SK-N-SH (cell line): ENCODE results near the gene CCDC6. TPM values are rescaled to one million over a fixed set of nuclear protein-coding genes. Genes with fewer than 3 reads are reported as not detected.

Source experiments
- CTCF ChIA-PET: fragments of 300-600, 350-600 bp; formaldehyde crosslinking; extraction: SDS; loops from one replicate; lab custom pipeline; 2021; lab: Yijun Ruan, JAX
- POLR2A ChIA-PET: fragments of 350-600 bp; sonication (Branson Sonifier 250); formaldehyde crosslinking; extraction: SDS; loops from one replicate; lab custom pipeline; 2020; ENCODE audit warnings: antibody characterized with exemption, inconsistent platforms; lab: Yijun Ruan, JAX
- DNase-seq: peaks from one replicate; pipeline ENCODE4 v3.0.0; 2012
- H2AFZ ChIP-seq: fragments of 200-600 bp; sonication (generic); 2 replicates; pipeline ENCODE4 v1.8.1; 2016; ENCODE audit warnings: antibody characterized with exemption, mild to moderate bottlenecking, low read depth
- H3F3A ChIP-seq: fragments of 200-600 bp; sonication (generic); replicated peaks from 2 replicates; pipeline ENCODE3; 2016; ENCODE audit warnings: antibody characterized with exemption, mild to moderate bottlenecking; ENCODE audit not compliant: insufficient read depth
- H3K27ac ChIP-seq, 2 experiments: fragments of 200-500 bp in 1 of 2; fragments of 200-600 bp in 1 of 2; sonication (Bioruptor generic) in 1 of 2; sonication (generic), shearing (Covaris generic) in 1 of 2; 2 replicates each; pipeline versions ENCODE4 v1.5.1 to v1.6.1; 2014 to 2016; ENCODE audit warnings: low read depth in 2 of 2, inconsistent platforms in 1 of 2, low read length in 1 of 2, mild to moderate bottlenecking in 1 of 2, mixed read lengths in 1 of 2
- H3K27me3 ChIP-seq: fragments of 200-600 bp; sonication (generic), shearing (Covaris generic); 2 replicates; pipeline ENCODE4 v1.6.1; 2016; ENCODE audit warnings: mixed run types; ENCODE audit not compliant: insufficient read depth
- H3K36me3 ChIP-seq, 2 experiments: fragments of 200-500 bp in 1 of 2; fragments of 200-600 bp in 1 of 2; sonication (Bioruptor generic) in 1 of 2; sonication (generic) in 1 of 2; replicated peaks in 1 of 2; 2 replicates each; pipeline versions ENCODE3 to v1.5.1; 2014 to 2016; ENCODE audit warnings: low read length in 1 of 2, mild to moderate bottlenecking in 1 of 2; ENCODE audit not compliant: insufficient read depth in 2 of 2, control insufficient read depth in 1 of 2
- H3K4me1 ChIP-seq, 2 experiments: fragments of 200-500 bp in 1 of 2; fragments of 200-600 bp in 1 of 2; sonication (Bioruptor generic) in 1 of 2; sonication (generic), shearing (Covaris generic) in 1 of 2; 2 replicates each; pipeline versions ENCODE4 v1.5.1 to v1.6.1; 2014 to 2016; ENCODE audit warnings: low read depth in 1 of 2, low read length in 1 of 2, mixed run types in 1 of 2; ENCODE audit not compliant: insufficient read depth in 2 of 2, control insufficient read depth in 1 of 2
- H3K4me2 ChIP-seq: fragments of 200-600 bp; sonication (generic), shearing (Covaris generic); 2 replicates; pipeline ENCODE4 v1.6.1; 2017; ENCODE audit warnings: mixed run types
- H3K4me3 ChIP-seq, 2 experiments: fragments of 200-500 bp in 1 of 2; fragments of 200-600 bp in 1 of 2; sonication (Bioruptor generic) in 1 of 2; sonication (generic), shearing (Covaris generic) in 1 of 2; 2 replicates each; pipeline versions ENCODE4 v1.5.1 to v1.8.1; 2014 to 2016; ENCODE audit warnings: low read depth in 2 of 2, inconsistent platforms in 1 of 2, low read length in 1 of 2, mild to moderate bottlenecking in 1 of 2, mixed read lengths in 1 of 2, moderate library complexity in 1 of 2
- H3K79me2 ChIP-seq: fragments of 200-600 bp; sonication (generic); 2 replicates; pipeline ENCODE4 v1.8.1; 2017; ENCODE audit warnings: mild to moderate bottlenecking; ENCODE audit not compliant: insufficient read depth
- H3K9ac ChIP-seq: fragments of 200-600 bp; sonication (generic); 2 replicates; pipeline ENCODE4 v1.6.1; 2017; ENCODE audit warnings: mixed run types
- H3K9me2 ChIP-seq: fragments of 200-600 bp; sonication (generic); 2 replicates; pipeline ENCODE4 v1.6.1; 2017; ENCODE audit warnings: mixed run types
- H3K9me3 ChIP-seq: fragments of 200-600 bp; sonication (generic); 2 replicates; pipeline ENCODE4 v1.6.1; 2017; ENCODE audit warnings: mixed run types, mild to moderate bottlenecking, moderate library complexity
- H4K20me1 ChIP-seq: fragments of 200-600 bp; sonication (generic); 2 replicates; pipeline ENCODE4 v1.6.1; 2017; ENCODE audit warnings: mild to moderate bottlenecking, mixed run types; ENCODE audit not compliant: insufficient read depth
- EP300 ChIP-seq, 2 experiments: IDR thresholded peaks; 2 replicates each; pipeline versions ENCODE4 v1.4.0 to v1.6.1; 2012; ENCODE audit warnings: borderline replicate concordance in 1 of 2, low read depth in 1 of 2, low read length in 1 of 2
- EZH2phosphoT487 ChIP-seq: fragments of 200-600 bp; sonication (generic); IDR thresholded peaks from 2 replicates; pipeline ENCODE4 v1.6.1; 2017; ENCODE audit warnings: low read depth, mixed run types, mild to moderate bottlenecking, antibody characterized with exemption, moderate library complexity, borderline replicate concordance
- FOSL2 ChIP-seq: IDR thresholded peaks from 2 replicates; pipeline ENCODE4 v1.4.0; 2012; ENCODE audit warnings: low read depth, mild to moderate bottlenecking, moderate library complexity, borderline replicate concordance
- FOXJ3 ChIP-seq: sonication (generic); formaldehyde crosslinking; IDR thresholded peaks from 2 replicates; pipeline ENCODE4 v1.5.1; 2020; ENCODE audit warnings: mild to moderate bottlenecking, missing genetic modification reagents
- FOXM1 ChIP-seq: IDR thresholded peaks from 2 replicates; pipeline ENCODE4 v1.4.0; 2012; ENCODE audit warnings: low read depth, mild to moderate bottlenecking
- GABPA ChIP-seq: IDR thresholded peaks from 2 replicates; pipeline ENCODE4 v1.4.0; 2012; ENCODE audit warnings: low read depth, mild to moderate bottlenecking
- JUND ChIP-seq: IDR thresholded peaks from 2 replicates; pipeline ENCODE4 v1.4.0; 2012
- RCOR1 ChIP-seq: fragments of 150-350 bp; IDR thresholded peaks from 2 replicates; pipeline ENCODE4 v1.6.1; 2017; ENCODE audit warnings: antibody characterized with exemption, low read length
- RFX5 ChIP-seq: IDR thresholded peaks from 2 replicates; pipeline ENCODE4 v1.6.1; 2012; ENCODE audit warnings: mild to moderate bottlenecking, improper control_type of control experiment, low read length
- SMC3 ChIP-seq: IDR thresholded peaks from 2 replicates; pipeline ENCODE4 v1.6.1; 2012; ENCODE audit warnings: low read depth, low read length, improper control_type of control experiment
- TAF1 ChIP-seq: IDR thresholded peaks from 2 replicates; pipeline ENCODE4 v1.6.1; 2012; ENCODE audit warnings: low read depth, mild to moderate bottlenecking, low read length, moderate library complexity, borderline replicate concordance
- TCF12 ChIP-seq: IDR thresholded peaks from 2 replicates; pipeline ENCODE4 v1.4.0; 2012
- YY1 ChIP-seq: IDR thresholded peaks from 2 replicates; pipeline ENCODE4 v1.4.0; 2012; ENCODE audit warnings: low read depth, mild to moderate bottlenecking
- WGBS: methylation state at CpG from one replicate; pipeline ENCODE4 v1.1.6; 2017; ENCODE audit warnings: low lambda C conversion rate; 5-methylcytosine and 5-hydroxymethylcytosine counted together
- polyA plus RNA-seq, 3 experiments: library from polyadenylated mRNA; depleted of rRNA; stranded (reverse); fragments of >200 nt; gene quantifications; 2 replicates each; pipeline ENCODE4 v1.2.3, GENCODE V29; 2012
- TF ChIP-seq, protein P1 (sequence below): fragments of 150-350 bp; IDR thresholded peaks from 2 replicates; pipeline ENCODE4 v1.6.1; 2017; ENCODE audit warnings: antibody characterized with exemption, low read length, low read depth, borderline replicate concordance
- TF ChIP-seq, protein P2 (sequence below): IDR thresholded peaks from 2 replicates; pipeline ENCODE4 v1.4.0; 2012; ENCODE audit warnings: low read depth, borderline replicate concordance
- TF ChIP-seq, protein P3 (sequence below): IDR thresholded peaks from 2 replicates; pipeline ENCODE4; 2012
- TF ChIP-seq, protein P4 (sequence below): IDR thresholded peaks from 2 replicates; pipeline ENCODE4 v1.4.0; 2012; ENCODE audit warnings: low read depth, borderline replicate concordance
- TF ChIP-seq, protein P5 (sequence below): IDR thresholded peaks from 2 replicates; pipeline ENCODE4 v1.6.1; 2012; ENCODE audit warnings: mild to moderate bottlenecking, low read depth, low read length, moderate library complexity
- TF ChIP-seq, protein P6 (sequence below): IDR thresholded peaks from 2 replicates; pipeline ENCODE4 v1.4.0; 2012; ENCODE audit warnings: low read depth

CCDC6 gene
- polyA plus RNA-seq, 1 of the 3 experiments (the other 2 are of a cell fraction) = 10.8 TPM

DNA sequence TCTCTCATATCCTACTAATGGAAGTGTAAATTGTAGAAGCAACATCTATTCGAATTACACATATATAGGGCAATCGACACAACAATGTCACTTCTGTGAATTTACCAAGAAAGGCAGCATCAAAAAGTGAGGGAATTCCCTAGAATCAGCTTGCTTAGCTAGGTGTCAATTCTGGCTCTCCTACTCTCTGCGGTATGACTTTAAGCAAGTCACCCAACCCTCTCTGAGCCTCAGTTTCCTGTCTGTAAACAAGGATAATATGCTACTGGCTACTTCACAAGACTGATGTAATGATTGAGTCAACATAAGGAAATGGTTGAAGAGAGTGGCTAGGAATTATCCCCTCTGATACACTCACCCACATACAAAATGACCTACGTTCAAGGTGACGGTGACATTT lies 19.4 kb downstream of the CCDC6 start:
- WGBS = 86% methylated on average over 5 of the region's 5 CpGs
- no peaks in the 10 kb centered on the region for H3K9me2 ChIP-seq
- H3K9ac ChIP-seq = no peak overlapping the region
- H3K4me1 ChIP-seq = peaks cover 0 to 14% of the 10 kb centered on the region in 2 experiments; a peak in 2 of 4 replicates
- H3K4me3 ChIP-seq = no peak overlapping the region
- no peak for DNase-seq
- no peak overlapping the region for H3K27ac ChIP-seq
- H4K20me1 ChIP-seq = peaks cover 25% of the 10 kb centered on the region; the same call in 1 of the 2 replicates
- no peak overlapping the region for H2AFZ ChIP-seq
- H3K4me2 ChIP-seq = no peak overlapping the region
- CTCF ChIA-PET = no interaction called here
- no peaks in the 10 kb centered on the region for H3F3A ChIP-seq
- POLR2A ChIA-PET = no interaction called here
- peaks cover 0 to 11% of the 10 kb centered on the region in 2 experiments for H3K36me3 ChIP-seq
- H3K9me3 ChIP-seq = no peaks in the 10 kb centered on the region
- H3K27me3 ChIP-seq = no peaks in the 10 kb centered on the region
- H3K79me2 ChIP-seq = peaks cover 59% of the 10 kb centered on the region
- TF ChIP-seq FOSL2 (no peak), JUND (no peak), FOXM1 (no peak), TAF1 (no peak), YY1 (no peak), TCF12 (no peak), SMC3 (no peak), RFX5 (no peak), EZH2phosphoT487 (no peak), EP300 (IDR thresholded peaks at IDR 0.05; ENCODE audit: borderline replicate concordance in 1 of 2, low read depth in 1 of 2, low read length in 1 of 2) (no peak), FOXJ3 (no peak), GABPA (no peak), RCOR1 (no peak)
- TF ChIP-seq, protein P1, sequence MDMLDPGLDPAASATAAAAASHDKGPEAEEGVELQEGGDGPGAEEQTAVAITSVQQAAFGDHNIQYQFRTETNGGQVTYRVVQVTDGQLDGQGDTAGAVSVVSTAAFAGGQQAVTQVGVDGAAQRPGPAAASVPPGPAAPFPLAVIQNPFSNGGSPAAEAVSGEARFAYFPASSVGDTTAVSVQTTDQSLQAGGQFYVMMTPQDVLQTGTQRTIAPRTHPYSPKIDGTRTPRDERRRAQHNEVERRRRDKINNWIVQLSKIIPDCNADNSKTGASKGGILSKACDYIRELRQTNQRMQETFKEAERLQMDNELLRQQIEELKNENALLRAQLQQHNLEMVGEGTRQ = no peak
- TF ChIP-seq, protein P2, sequence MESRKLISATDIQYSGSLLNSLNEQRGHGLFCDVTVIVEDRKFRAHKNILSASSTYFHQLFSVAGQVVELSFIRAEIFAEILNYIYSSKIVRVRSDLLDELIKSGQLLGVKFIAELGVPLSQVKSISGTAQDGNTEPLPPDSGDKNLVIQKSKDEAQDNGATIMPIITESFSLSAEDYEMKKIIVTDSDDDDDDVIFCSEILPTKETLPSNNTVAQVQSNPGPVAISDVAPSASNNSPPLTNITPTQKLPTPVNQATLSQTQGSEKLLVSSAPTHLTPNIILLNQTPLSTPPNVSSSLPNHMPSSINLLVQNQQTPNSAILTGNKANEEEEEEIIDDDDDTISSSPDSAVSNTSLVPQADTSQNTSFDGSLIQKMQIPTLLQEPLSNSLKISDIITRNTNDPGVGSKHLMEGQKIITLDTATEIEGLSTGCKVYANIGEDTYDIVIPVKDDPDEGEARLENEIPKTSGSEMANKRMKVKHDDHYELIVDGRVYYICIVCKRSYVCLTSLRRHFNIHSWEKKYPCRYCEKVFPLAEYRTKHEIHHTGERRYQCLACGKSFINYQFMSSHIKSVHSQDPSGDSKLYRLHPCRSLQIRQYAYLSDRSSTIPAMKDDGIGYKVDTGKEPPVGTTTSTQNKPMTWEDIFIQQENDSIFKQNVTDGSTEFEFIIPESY = no peak
- TF ChIP-seq, protein P3, sequence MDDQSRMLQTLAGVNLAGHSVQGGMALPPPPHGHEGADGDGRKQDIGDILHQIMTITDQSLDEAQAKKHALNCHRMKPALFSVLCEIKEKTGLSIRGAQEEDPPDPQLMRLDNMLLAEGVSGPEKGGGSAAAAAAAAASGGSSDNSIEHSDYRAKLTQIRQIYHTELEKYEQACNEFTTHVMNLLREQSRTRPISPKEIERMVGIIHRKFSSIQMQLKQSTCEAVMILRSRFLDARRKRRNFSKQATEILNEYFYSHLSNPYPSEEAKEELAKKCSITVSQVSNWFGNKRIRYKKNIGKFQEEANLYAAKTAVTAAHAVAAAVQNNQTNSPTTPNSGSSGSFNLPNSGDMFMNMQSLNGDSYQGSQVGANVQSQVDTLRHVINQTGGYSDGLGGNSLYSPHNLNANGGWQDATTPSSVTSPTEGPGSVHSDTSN = no peak
- TF ChIP-seq, protein P4, sequence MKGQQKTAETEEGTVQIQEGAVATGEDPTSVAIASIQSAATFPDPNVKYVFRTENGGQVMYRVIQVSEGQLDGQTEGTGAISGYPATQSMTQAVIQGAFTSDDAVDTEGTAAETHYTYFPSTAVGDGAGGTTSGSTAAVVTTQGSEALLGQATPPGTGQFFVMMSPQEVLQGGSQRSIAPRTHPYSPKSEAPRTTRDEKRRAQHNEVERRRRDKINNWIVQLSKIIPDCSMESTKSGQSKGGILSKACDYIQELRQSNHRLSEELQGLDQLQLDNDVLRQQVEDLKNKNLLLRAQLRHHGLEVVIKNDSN = no peak
- TF ChIP-seq, protein P5, sequence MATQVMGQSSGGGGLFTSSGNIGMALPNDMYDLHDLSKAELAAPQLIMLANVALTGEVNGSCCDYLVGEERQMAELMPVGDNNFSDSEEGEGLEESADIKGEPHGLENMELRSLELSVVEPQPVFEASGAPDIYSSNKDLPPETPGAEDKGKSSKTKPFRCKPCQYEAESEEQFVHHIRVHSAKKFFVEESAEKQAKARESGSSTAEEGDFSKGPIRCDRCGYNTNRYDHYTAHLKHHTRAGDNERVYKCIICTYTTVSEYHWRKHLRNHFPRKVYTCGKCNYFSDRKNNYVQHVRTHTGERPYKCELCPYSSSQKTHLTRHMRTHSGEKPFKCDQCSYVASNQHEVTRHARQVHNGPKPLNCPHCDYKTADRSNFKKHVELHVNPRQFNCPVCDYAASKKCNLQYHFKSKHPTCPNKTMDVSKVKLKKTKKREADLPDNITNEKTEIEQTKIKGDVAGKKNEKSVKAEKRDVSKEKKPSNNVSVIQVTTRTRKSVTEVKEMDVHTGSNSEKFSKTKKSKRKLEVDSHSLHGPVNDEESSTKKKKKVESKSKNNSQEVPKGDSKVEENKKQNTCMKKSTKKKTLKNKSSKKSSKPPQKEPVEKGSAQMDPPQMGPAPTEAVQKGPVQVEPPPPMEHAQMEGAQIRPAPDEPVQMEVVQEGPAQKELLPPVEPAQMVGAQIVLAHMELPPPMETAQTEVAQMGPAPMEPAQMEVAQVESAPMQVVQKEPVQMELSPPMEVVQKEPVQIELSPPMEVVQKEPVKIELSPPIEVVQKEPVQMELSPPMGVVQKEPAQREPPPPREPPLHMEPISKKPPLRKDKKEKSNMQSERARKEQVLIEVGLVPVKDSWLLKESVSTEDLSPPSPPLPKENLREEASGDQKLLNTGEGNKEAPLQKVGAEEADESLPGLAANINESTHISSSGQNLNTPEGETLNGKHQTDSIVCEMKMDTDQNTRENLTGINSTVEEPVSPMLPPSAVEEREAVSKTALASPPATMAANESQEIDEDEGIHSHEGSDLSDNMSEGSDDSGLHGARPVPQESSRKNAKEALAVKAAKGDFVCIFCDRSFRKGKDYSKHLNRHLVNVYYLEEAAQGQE = no peak
- TF ChIP-seq, protein P6, sequence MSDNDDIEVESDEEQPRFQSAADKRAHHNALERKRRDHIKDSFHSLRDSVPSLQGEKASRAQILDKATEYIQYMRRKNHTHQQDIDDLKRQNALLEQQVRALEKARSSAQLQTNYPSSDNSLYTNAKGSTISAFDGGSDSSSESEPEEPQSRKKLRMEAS = no peak
